NCI-H82 treated with DMSO at 0.1 percent for 48 hours (cell line): ENCODE measurements around the gene FLII.
A peak's percentile ranks its signal among the peaks of the same experiment; 100 is the strongest.

Experiments used
- DNase-seq: peaks from one replicate; lab custom pipeline; 2025; ENCODE audit not compliant: unreplicated experiment; lab: John Stamatoyannopoulos, UW

Gene FLII

DNA sequence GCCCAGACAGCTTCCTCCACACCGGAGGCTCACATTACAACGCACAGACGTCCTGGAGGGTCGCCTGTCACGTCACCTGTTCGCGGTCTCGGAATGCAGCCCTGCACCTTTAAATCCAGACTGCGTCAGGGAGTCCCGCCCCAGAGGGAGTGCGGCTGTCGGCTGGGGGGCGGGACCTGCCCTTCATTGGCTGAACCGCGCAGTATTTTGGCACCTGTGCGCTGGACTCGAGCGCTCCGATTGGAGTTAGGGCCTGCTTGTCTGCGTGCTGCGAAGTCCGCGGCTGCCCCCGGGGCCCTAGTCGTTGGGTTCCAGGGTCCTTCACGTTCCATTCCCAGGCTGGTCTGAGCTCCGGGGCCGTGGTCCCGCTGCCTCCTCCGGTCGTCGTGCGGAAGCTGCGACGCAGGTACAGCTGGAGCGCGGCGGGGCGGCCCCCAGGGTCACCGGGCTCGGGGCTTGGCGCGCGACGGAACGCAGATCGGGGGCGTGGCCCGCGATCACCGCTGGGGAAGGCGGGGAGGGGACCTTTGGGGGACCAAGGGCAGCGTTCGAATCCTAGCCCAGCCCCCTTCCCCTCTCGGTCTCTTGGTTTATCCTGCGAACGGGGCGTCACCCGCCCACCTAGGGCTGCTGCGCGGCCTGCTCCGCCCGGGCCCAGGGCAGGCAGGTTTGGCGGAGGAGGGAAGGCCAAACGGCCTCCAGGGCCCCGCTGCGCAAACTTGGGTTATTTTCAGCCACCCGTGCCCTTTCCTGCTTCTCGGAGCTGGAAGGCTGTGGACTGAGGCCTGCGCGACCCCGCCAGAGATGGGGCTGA, 2.0 kb upstream of the FLII start, which contains the start of gene MIEF2:
TSS of gene MIEF2 (plus strand) at position 331 of the 814 bp plus-strand sequence. CDS start 2,059 bp downstream, outside the sequence.
- DNase-seq: peak; percentile 92

DNA sequence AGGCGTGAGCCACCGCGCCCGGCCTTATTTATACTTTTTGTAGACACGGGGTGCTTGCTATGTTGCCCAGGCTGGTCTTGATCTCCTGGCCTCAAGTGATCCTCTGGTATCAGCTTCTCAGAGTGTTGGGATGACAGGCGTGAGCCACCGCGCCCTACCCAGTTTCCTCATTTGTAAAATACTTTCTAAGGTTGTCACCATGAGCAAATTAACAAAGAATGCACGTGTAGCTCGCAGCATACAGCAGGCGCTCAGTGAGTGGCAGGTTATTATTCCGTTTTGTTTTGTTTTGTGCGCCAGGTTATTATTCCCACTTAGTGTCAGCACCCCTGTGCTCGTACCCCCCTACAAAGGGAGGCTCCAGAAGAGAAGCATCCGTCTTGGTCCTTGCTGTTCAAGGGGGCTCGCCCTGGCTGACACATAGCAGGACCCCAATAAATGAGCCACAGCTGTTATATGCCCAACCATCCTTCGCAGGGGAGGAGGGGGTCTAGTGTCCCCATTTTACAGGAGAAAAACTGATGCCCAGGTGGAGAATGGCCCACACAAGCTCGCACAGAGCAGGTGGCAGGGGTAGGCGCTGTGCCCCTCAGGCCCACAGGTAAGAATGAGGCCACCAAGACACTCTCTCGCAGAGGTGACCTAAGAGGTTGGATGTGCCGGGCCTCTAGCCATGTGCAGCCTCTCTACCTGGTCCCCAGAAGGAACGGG, 1.2 kb upstream of the FLII start:
- no peak for DNase-seq

DNA sequence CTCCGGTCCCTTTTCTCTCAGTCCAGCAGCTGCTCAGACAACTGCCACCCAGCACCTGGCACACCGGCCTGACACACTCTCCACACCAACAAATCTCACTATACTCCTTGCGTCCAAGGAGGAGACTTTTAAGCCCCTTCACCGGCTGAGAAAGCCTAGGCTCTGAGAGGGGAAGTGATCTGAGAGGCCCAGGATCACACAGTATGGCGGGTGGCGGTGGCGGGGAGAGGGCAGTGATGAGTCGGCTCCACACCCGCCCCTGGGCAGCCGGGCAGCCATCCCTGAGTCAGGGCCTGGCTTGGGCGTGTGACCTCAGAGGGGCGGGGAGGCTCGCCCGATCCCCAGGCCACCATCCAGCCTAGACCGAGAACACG, 569 bp downstream of the FLII start:
- DNase-seq: no peak

DNA sequence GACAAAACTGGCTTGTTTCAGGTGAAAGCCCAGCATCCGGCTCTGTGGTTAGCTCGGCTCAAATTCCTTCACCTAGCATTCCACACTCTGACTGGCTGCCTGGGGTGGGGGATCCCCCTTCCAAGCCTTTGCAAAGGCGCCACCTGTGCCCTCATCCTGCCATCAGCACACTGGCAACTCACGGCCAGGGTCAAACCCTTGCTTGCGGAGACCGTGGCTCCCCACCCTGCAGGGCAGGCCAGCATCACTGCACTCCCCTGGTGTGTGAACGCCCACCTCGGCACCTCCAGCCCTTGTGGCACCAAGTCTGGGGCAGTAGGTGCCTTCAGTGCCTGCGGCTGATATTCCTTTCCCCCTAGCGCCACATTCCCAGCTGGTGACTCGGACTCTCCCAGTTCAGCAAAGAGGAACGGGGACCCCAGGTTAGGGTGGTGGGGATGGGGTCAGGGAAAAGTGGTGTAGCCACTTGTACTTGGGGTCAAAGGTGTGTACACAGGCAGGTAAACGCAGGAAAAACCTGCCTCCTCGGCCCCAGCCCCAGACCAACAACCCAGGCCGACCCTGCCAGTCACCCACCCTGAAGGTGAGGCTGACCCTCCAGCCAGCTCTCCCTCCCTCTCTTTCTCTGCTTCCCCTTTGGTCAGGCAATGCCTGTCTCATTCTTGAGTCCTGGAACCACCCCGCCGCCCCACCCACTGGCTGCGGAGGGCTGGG, 1.1 kb downstream of the FLII start:
- no peak for DNase-seq

- DNase-seq: no peak
Measured at GRCh38 chr17:18256776-18257175, 1.8 kb downstream of the FLII start.

DNA sequence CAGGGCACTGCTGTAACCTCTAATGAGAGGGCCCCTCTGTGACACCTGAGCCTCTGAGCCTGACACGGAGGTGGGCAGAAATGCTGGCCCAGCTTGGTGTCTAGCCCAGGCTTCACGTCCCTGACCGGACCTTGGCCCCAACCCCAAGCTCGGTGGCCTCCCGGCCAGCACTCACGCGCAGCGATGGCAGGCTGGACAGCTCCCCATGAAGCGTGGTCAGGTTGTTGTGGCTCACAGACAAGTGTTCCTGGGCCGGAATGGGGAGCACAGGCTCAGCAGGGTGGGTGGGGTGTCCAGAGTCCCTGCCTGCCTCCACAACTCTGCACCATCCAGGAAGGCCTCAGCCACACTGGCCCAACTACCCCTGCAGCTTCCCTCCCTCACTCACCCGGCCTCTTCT, 2.2 kb downstream of the FLII start:
- DNase-seq: no peak

DNA sequence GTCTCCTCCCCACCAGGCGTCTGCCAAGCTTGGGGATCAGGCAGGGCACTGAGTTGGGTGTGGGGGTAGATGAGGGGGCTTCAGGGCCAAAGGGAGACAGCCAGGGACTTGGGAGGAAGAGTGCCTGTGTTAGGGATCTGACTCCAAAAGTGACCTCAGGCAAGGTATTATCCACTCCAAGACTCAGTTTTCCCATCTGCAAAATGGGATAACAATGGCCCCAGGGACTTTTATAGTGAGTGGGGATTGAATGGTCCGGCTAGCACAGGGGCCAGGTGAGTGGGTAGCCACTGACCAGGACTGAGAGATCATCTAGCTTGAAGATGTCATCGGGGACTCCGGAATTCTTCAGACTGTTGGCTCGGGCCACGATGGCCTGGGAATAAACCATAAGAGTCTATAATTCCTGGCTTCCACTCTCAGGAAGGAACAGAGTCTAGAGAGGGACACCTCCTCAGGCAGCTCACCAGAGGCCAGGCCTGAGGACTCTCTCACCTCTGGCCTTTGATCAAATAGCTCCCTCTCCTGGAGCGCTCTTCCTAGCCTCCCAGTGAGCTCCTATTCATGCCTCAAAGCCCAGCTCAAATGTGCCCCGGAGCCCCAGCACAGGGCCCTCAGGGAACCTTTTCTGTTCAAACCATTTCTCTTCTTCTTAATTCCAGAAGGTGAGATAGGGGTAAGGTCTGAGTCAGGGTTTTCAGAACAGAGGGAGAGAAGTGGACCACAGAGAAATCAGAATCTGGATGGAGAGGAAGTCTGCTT, 3.5 kb downstream of the FLII start:
- no peak for DNase-seq

DNA sequence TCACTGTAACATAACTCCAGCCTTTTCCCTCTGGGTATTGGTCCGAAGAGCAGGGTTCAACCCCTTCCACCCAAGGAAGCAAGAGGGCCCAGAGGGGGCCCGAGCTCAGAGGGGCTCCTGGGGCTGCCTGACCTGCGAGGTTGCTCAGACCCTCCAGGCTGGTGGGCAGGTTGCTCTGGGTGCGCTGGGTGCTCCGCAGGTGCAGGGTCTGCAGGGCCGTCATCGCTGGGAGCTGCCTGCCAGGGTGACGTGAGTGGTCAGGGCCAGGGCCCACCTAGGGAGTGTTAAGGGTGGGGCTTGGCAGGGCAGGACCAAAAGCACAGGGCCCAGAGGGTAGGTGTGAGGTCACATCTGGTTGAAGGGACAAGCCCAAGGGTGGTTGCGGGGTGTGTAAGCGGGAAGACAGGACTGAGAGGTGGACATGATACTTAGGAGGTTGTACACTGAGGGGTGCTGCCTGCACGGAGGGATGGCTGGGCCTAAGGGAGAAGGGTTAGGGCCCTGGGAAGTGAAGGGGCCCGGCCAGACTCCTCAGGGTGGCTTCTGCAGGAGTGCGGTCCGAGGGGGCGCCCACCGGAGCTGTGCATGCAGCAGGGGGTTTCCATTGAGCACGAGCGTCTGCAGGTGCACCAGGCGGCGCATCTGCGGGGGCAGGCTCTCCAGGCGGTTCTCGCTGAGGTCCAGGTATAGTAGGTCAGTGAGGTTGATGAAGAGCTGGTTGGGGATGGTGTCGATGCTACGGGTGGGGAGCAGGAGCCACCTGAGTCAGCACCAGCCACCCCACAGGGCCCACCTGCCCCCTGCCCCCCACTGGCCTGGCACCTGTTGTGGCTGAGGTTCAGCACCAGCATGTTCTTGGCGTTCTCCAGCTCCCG, 4.4 kb downstream of the FLII start:
- no peak for DNase-seq

DNA sequence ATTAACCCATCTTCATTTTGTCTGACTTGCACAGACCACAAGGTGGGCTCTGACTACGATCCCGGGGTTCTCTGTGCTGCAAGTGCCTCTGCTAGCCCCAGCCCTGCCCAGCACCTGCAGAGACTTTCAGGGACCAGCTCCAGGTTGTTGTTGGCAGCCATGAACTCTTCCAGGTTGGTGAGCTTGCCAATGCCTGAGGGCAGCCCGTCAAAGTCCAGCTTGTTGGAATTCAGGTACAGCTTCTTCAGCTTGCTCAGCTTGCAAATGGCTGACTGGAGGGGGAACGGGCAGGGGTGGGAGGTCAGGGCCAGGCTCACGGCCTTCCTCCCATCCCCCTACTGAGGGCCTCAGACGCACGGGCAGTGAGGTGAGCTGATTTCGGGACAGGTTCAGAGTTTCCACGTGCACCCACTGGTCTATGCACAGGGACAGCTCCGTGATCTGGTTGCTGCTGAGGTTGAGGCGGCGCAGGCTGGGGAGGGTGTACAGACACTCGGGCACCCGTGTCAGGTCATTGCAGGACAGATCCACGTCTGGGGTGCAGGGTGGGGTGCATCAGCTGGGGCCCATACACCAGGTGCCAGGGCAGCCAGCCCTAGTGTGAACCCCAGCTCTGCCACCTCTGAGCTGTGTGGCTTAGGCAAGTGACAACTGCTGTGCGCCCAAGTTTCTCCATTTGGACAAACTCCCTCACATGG, 5.2 kb downstream of the FLII start:
- DNase-seq: no peak

- no peak for DNase-seq
Measured at GRCh38 chr17:18252160-18252559, 6.4 kb downstream of the FLII start.

- DNase-seq: no peak
Measured at GRCh38 chr17:18251204-18251603, 7.3 kb downstream of the FLII start.

DNA sequence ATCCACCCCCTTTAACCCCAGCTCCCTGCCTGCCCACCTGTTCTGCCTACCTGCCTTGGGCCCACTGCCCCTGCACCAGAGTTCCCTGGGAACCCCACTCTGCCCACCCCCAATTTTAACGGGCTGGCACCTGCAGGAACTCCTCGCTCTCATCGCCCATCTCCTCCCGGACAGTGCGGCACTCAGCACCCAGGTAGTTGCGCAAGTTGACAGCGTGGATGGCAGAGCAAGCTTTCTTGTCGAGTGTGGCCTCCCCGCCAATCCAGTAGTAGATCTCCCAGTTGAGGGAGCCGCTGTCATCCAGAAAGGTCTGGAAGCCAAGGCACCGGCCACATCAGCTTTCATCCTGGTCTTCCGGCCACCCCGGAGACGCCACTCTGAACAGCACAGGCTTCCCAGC, 7.8 kb downstream of the FLII start:
- no peak for DNase-seq

GRCh38 chr17:18250259-18250658, 8.3 kb downstream of the FLII start:
- no peak for DNase-seq

- no peak for DNase-seq
Measured at GRCh38 chr17:18248811-18249210, 9.7 kb downstream of the FLII start.

GRCh38 chr17:18248300-18248731, 10.2 kb downstream of the FLII start:
- DNase-seq: peak; percentile 76

- no peak for DNase-seq
Measured at GRCh38 chr17:18247613-18248001, 10.9 kb downstream of the FLII start.

DNA sequence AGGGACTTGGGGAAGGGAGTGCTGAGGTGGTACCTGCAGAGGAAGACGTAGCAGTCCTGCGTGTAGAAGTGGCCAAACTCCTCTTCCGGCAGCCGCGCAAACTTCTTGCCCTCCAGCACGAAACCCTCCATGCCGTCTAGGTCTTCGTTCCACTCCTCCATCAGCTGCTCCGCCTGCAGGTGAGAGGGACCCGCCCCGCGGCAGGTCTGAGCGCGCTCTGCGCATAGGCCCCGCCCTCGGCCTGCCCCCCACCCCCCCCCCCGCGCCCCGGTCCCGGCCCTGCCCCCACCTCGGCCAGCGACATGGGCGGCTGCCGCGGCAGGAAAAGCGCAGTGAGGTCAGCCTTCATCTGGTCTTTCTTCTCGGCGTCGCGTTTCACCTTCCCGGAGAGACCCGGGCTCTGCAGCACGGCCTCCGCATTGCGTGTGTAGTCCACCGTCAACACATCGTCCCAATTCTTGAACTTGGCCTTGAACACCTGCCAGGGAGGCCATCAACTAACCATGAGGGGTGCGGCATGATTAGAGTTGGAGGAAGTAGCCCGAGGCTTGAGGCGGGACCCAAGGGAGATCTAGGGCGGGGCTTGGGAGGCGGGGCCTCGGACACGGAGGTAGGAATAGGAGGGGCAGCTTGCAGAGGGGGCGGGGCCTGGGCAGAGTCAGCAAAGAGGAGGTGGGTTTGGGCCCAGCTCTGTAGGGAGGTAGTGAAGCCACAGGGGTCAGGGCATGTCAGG, 11.5 kb downstream of the FLII start:
- peak; percentile 55 for DNase-seq

- DNase-seq: no peak
Measured at GRCh38 chr17:18246109-18246725, 12.3 kb downstream of the FLII start.
